H1 (cell line): ENCODE results near the gene TRIM62. TPM values are rescaled to one million over a fixed set of nuclear protein-coding genes. Genes with fewer than 3 reads are reported as not detected.

Source experiments
- CTCF ChIA-PET: fragments of 300-600 bp; sonication (Branson Sonifier 250); formaldehyde crosslinking; loops from one replicate; lab custom pipeline; 2021; ENCODE audit not compliant: partially characterized antibody; lab: Charles Lee
- POLR2A ChIA-PET: fragments of 300-600 bp; sonication (Branson Sonifier 250); formaldehyde crosslinking; loops from one replicate; lab custom pipeline; 2021; ENCODE audit warnings: inconsistent platforms; ENCODE audit not compliant: partially characterized antibody; lab: Charles Lee
- DNase-seq, 2 experiments: peaks; one replicate each; pipeline versions ENCODE4 v3.0.0 to v3.0.0-alpha.2; 2010 to 2022; ENCODE audit warnings: low spot score in 2 of 2, low read depth in 1 of 2, mixed read lengths in 1 of 2
- FAIRE-seq: peaks from 2 replicates; lab custom pipeline; 2011; peaks lifted over from hg19 to GRCh38; lab: Jason Lieb, UNC
- H2AFZ ChIP-seq: 2 replicates; pipeline ENCODE4 v1.8.1; 2012; ENCODE audit warnings: low read length, inconsistent platforms
- H2AK5ac ChIP-seq: 2 replicates; pipeline ENCODE4 v1.6.1; 2013; ENCODE audit warnings: low read depth, low read length
- H2BK120ac ChIP-seq: replicated peaks from 2 replicates; pipeline ENCODE3; 2013; ENCODE audit warnings: low read depth, low read length, inconsistent platforms
- H2BK12ac ChIP-seq: 2 replicates; pipeline ENCODE4 v1.6.1; 2013; ENCODE audit warnings: low read depth, low read length
- H2BK15ac ChIP-seq: 2 replicates; pipeline ENCODE4 v1.6.1; 2013; ENCODE audit warnings: low read length
- H2BK20ac ChIP-seq: 2 replicates; pipeline ENCODE4 v1.6.1; 2013; ENCODE audit warnings: low read length
- H2BK5ac ChIP-seq: 2 replicates; pipeline ENCODE4 v1.6.1; 2013; ENCODE audit warnings: low read depth, low read length
- H3K14ac ChIP-seq: 2 replicates; pipeline ENCODE4 v1.6.1; 2013; ENCODE audit warnings: inconsistent platforms; ENCODE audit not compliant: insufficient read length
- H3K18ac ChIP-seq: 2 replicates; pipeline ENCODE4 v1.6.1; 2013; ENCODE audit warnings: low read length; ENCODE audit errors: extremely low read depth
- H3K23ac ChIP-seq: 2 replicates; pipeline ENCODE4 v1.6.1; 2013; ENCODE audit warnings: inconsistent platforms; ENCODE audit not compliant: insufficient read length
- H3K23me2 ChIP-seq: 2 replicates; pipeline ENCODE4 v1.6.1; 2013; ENCODE audit warnings: low read depth, low read length
- H3K27ac ChIP-seq: 2 replicates; pipeline ENCODE4 v1.6.1; 2011; ENCODE audit warnings: low read depth, low read length, inconsistent platforms
- H3K27me3 ChIP-seq, 4 experiments: replicated peaks in 1 of 4; 1 replicate in 1 of 4; 2 replicates in 3 of 4; pipeline versions ENCODE4 v1.6.1 to v1.8.1; 2011 to 2013; ENCODE audit warnings: low read length in 3 of 4, mild to moderate bottlenecking in 3 of 4, inconsistent platforms in 2 of 4, mixed read lengths in 2 of 4, moderate library complexity in 1 of 4; ENCODE audit not compliant: control insufficient read depth in 3 of 4, insufficient read depth in 3 of 4; ENCODE audit errors: extremely low read depth in 1 of 4
- H3K36me3 ChIP-seq, 4 experiments: 2 replicates each; pipeline versions ENCODE4 v1.6.1 to v1.8.1; 2011 to 2013; ENCODE audit warnings: mild to moderate bottlenecking in 4 of 4, low read length in 3 of 4, moderate library complexity in 2 of 4, control low read depth in 1 of 4, inconsistent platforms in 1 of 4; ENCODE audit not compliant: insufficient read depth in 4 of 4, control insufficient read depth in 2 of 4
- H3K4ac ChIP-seq: replicated peaks from 2 replicates; pipeline ENCODE3; 2013; ENCODE audit warnings: low read length, low read depth, mixed read lengths, inconsistent platforms; ENCODE audit not compliant: insufficient read length
- H3K4me1 ChIP-seq, 4 experiments: replicated peaks in 1 of 4; 1 replicate in 1 of 4; 2 replicates in 3 of 4; pipeline versions ENCODE4 v1.6.1 to v1.8.1; 2011 to 2013; ENCODE audit warnings: low read length in 3 of 4, inconsistent platforms in 2 of 4, mixed read lengths in 1 of 4; ENCODE audit not compliant: insufficient read depth in 4 of 4, control insufficient read depth in 3 of 4
- H3K4me2 ChIP-seq, 2 experiments: 2 replicates each; pipeline versions ENCODE4 v1.6.1 to v1.8.1; 2011 to 2013; ENCODE audit warnings: low read depth in 2 of 2, low read length in 2 of 2, control low read depth in 1 of 2, inconsistent platforms in 1 of 2, mild to moderate bottlenecking in 1 of 2; ENCODE audit not compliant: insufficient read depth in 1 of 2
- H3K4me3 ChIP-seq, 4 experiments: fragments of 200-600, 300-600 bp in 1 of 4; sonication (generic), shearing (Covaris generic), sonication (Bioruptor Twin) in 1 of 4; 2 replicates each; pipeline versions ENCODE4 v1.5.1 to v1.8.1; 2011 to 2016; ENCODE audit warnings: low read length in 4 of 4, low read depth in 3 of 4, control low read depth in 2 of 4, inconsistent platforms in 2 of 4, mild to moderate bottlenecking in 2 of 4, mixed read lengths in 1 of 4, moderate library complexity in 1 of 4; ENCODE audit not compliant: insufficient read depth in 2 of 4; ENCODE audit errors: extremely low read depth in 1 of 4
- H3K56ac ChIP-seq: replicated peaks from 2 replicates; pipeline ENCODE3; 2013; ENCODE audit warnings: low read depth, mild to moderate bottlenecking, mixed read lengths, low read length, inconsistent platforms; ENCODE audit not compliant: insufficient read length
- H3K79me1 ChIP-seq: 2 replicates; pipeline ENCODE4 v1.6.1; 2013; ENCODE audit warnings: low read depth, low read length, control low read depth
- H3K79me2 ChIP-seq, 2 experiments: 2 replicates each; pipeline versions ENCODE4 v1.6.1 to v1.8.1; 2012 to 2013; ENCODE audit warnings: low read length in 2 of 2, mild to moderate bottlenecking in 2 of 2, inconsistent platforms in 1 of 2; ENCODE audit not compliant: insufficient read depth in 2 of 2, control insufficient read depth in 1 of 2
- H3K9ac ChIP-seq, 4 experiments: replicated peaks in 1 of 4; 1 replicate in 1 of 4; 2 replicates in 3 of 4; pipeline versions ENCODE4 v1.6.1 to v1.8.1; 2011 to 2013; ENCODE audit warnings: low read depth in 3 of 4, low read length in 3 of 4, control low read depth in 2 of 4, mild to moderate bottlenecking in 2 of 4, moderate library complexity in 2 of 4, inconsistent platforms in 1 of 4; ENCODE audit errors: extremely low read depth in 1 of 4
- H3K9me3 ChIP-seq, 2 experiments: 2 replicates each; pipeline versions ENCODE4 v1.6.1 to v1.8.1; 2012 to 2013; ENCODE audit warnings: mild to moderate bottlenecking in 2 of 2, moderate library complexity in 2 of 2, control low read depth in 1 of 2, inconsistent platforms in 1 of 2, low read depth in 1 of 2, low read length in 1 of 2, mixed read lengths in 1 of 2; ENCODE audit not compliant: insufficient read depth in 2 of 2
- H4K20me1 ChIP-seq, 2 experiments: replicated peaks in 1 of 2; 2 replicates each; pipeline versions ENCODE3 to v1.8.1; 2011 to 2013; ENCODE audit warnings: inconsistent platforms in 2 of 2, low read length in 2 of 2, mild to moderate bottlenecking in 1 of 2; ENCODE audit not compliant: insufficient read depth in 2 of 2, control insufficient read depth in 1 of 2
- H4K5ac ChIP-seq: 2 replicates; pipeline ENCODE4 v1.6.1; 2013; ENCODE audit warnings: low read length, low read depth, mixed read lengths, inconsistent platforms; ENCODE audit not compliant: insufficient read length
- H4K8ac ChIP-seq: 2 replicates; pipeline ENCODE4 v1.8.0; 2013; ENCODE audit warnings: mild to moderate bottlenecking, moderate library complexity, low read length, inconsistent platforms; ENCODE audit not compliant: insufficient read depth; ENCODE audit errors: extremely low read depth
- H4K91ac ChIP-seq: replicated peaks from 2 replicates; pipeline ENCODE3; 2013; ENCODE audit warnings: low read length, mixed read lengths, inconsistent platforms; ENCODE audit not compliant: insufficient read length
- ASH2L ChIP-seq: fragments of 200-600, 300-600 bp; sonication (generic); IDR thresholded peaks from one replicate; pipeline ENCODE4 v1.7.1; 2017; ENCODE audit warnings: low read length
- CTCF ChIP-seq, 3 experiments: IDR thresholded peaks; 1 replicate in 2 of 3; 2 replicates in 1 of 3; pipeline versions ENCODE4 v1.5.1 to v1.6.1; 2011; ENCODE audit warnings: low read length in 3 of 3, mild to moderate bottlenecking in 3 of 3, inconsistent platforms in 2 of 3, low read depth in 1 of 3, moderate library complexity in 1 of 3; ENCODE audit not compliant: insufficient read depth in 1 of 3; ENCODE audit errors: control extremely low read depth in 1 of 3
- PHF8 ChIP-seq: fragments of 200-600 bp; sonication (generic); conservative IDR thresholded peaks from 2 replicates; pipeline ENCODE4 v1.7.1; 2012; ENCODE audit warnings: low read depth, mild to moderate bottlenecking, inconsistent platforms, low read length, moderate library complexity
- SAP30 ChIP-seq: fragments of 300-600 bp; sonication (generic); IDR thresholded peaks from 2 replicates; pipeline ENCODE4 v1.7.1; 2012; ENCODE audit warnings: low read length, moderate library complexity, mild to moderate bottlenecking, inconsistent platforms; ENCODE audit not compliant: insufficient read depth, insufficient replicate concordance
- SP1 ChIP-seq: IDR thresholded peaks from 2 replicates; pipeline ENCODE4 v1.6.1; 2011; ENCODE audit warnings: low read depth, low read length
- SP2 ChIP-seq: IDR thresholded peaks from 2 replicates; pipeline ENCODE4 v1.6.1; 2012; ENCODE audit warnings: mild to moderate bottlenecking, low read length, inconsistent platforms
- SP4 ChIP-seq: IDR thresholded peaks from 2 replicates; pipeline ENCODE4 v1.6.1; 2012; ENCODE audit warnings: low read length, inconsistent platforms
- TBP ChIP-seq: IDR thresholded peaks from 2 replicates; pipeline ENCODE4 v1.6.1; 2011; ENCODE audit warnings: low read depth, low read length, improper control_type of control experiment
- TCF12 ChIP-seq: IDR thresholded peaks from 2 replicates; pipeline ENCODE4 v1.6.1; 2011; ENCODE audit warnings: low read depth, mild to moderate bottlenecking, low read length
- TEAD4 ChIP-seq: IDR thresholded peaks from 2 replicates; pipeline ENCODE4 v1.6.1; 2012; ENCODE audit warnings: low read depth, low read length, inconsistent platforms, mixed read lengths
- WGBS, 2 experiments: shearing (Covaris generic) in 1 of 2; methylation state at CpG; one replicate each; pipeline versions ENCODE4 v1.1.6 to v1.1.7; 2013 to 2015; ENCODE audit warnings: low lambda C conversion rate in 2 of 2, mixed read lengths in 2 of 2, inconsistent platforms in 1 of 2, low coverage in 1 of 2, missing lambda C conversion rate in 1 of 2; ENCODE audit not compliant: insufficient replicate concordance in 2 of 2, insufficient coverage in 1 of 2, insufficient read length in 1 of 2; ENCODE audit errors: extremely low coverage in 1 of 2, missing lambda C conversion rate in 1 of 2; 5-methylcytosine and 5-hydroxymethylcytosine counted together
- polyA plus RNA-seq, 7 experiments: library from polyadenylated mRNA; depleted of rRNA in 3 of 7; stranded (reverse) in 5 of 7; unstranded in 2 of 7; fragments of >200 nt in 5 of 7; fragments of 200-250 nt in 2 of 7; gene quantifications; 1 replicate in 5 of 7; 2 replicates in 1 of 7; 4 replicates in 1 of 7; pipeline versions ENCODE4 v1.2.1 to v1.2.3, GENCODE V29; 2011 to 2013; ENCODE audit warnings: missing spikeins in 2 of 7, mixed read lengths in 2 of 7
- total RNA-seq: library from RNA; stranded (reverse); fragmentation: NEBNext Ultra II Directional; extraction: Animal tissue kit (Norgen Biotek cat#: 25700); gene quantifications from 2 replicates; pipeline ENCODE4 v1.2.1, GENCODE V29; 2021

TRIM62 gene
- total and polyA plus RNA-seq, 2 of the 8 experiments (the other 6 are each of a cell fraction or from before 2014, with no cell fraction given), result 6.3 to 10.8 TPM

GRCh38 chr1:33183306-33183705 lies 1.5 kb upstream of the TRIM62 start:
- H3K4me2 ChIP-seq, result peak overlapping the region in 1 of 2 experiments; percentile 85; a peak in 1 of 4 replicates
- H3K4ac ChIP-seq, result no peak overlapping the region
- CTCF ChIA-PET, result interaction anchor here (0.6 to 2.6 kb wide), 12 partner anchors 16 to 171 kb away, joined by 3 to 7 read pairs (median 3); no protein-coding TSS in a partner anchor
- TF ChIP-seq SP2 (no peak), TBP (no peak), TCF12 (no peak), CTCF (IDR thresholded peaks at IDR 0.05; ENCODE audit: control extremely low read depth in 1 of 3, insufficient read depth in 1 of 3, low read depth in 1 of 3, low read length in 3 of 3) (no peak), SAP30 (no peak), ASH2L (no peak), PHF8 (no peak), SP1 (no peak), TEAD4 (no peak), SP4 (no peak)

More at GRCh38 chr1:33183306-33183705, 1.5 kb upstream of the TRIM62 start:
- Histone ChIP-seq H2BK15ac (no peak overlapping the region), H4K91ac (no peak overlapping the region), H2BK120ac (no peak overlapping the region), H3K56ac (no peak overlapping the region), H3K36me3 (no peaks in the 10 kb centered on the region), H3K23ac (no peak overlapping the region), H2AFZ (no peak overlapping the region), H3K27me3 (peaks cover 0 to 2% (median under 1%) of the 10 kb centered on the region in 4 experiments; a peak in 1 of 7 replicates), H3K9me3 (no peaks in the 10 kb centered on the region), H3K4me1 (peaks cover 0 to 15% (median 9%) of the 10 kb centered on the region in 4 experiments; a peak in 6 of 7 replicates), H3K23me2 (peaks cover 18% of the 10 kb centered on the region), H3K14ac (no peak overlapping the region), H4K8ac (no peak overlapping the region), H2BK5ac (no peak overlapping the region), H3K18ac (no peak overlapping the region), H4K20me1 (peaks cover 0 to 11% of the 10 kb centered on the region in 2 experiments), H4K5ac (no peak overlapping the region), H3K4me3 (no peak overlapping the region), H3K79me1 (no peaks in the 10 kb centered on the region; the same call in 1 of the 2 replicates), H2AK5ac (no peak overlapping the region), H3K79me2 (no peaks in the 10 kb centered on the region), H2BK12ac (no peak overlapping the region), H2BK20ac (no peak overlapping the region), H3K27ac (no peak overlapping the region), H3K9ac (no peak overlapping the region)
- DNase-seq (no peak), FAIRE-seq (no peak)
- POLR2A ChIA-PET, result interaction anchor here (1.1 kb wide), 1 partner anchor 74 kb away, joined by 3 read pairs; no protein-coding TSS in a partner anchor
- 98% methylated on average over 2 of the region's 2 CpGs; no CpG with 5 or more reads in 1 of the 2 experiments for WGBS, 2 experiments
